ENCODE measurements around the gene ARHGEF19. TPM values are rescaled to one million over a fixed set of nuclear protein-coding genes. Genes with fewer than 3 reads are reported as not detected.
A peak's percentile ranks its signal among the peaks of the same experiment; 100 is the strongest.

ARHGEF19 gene
- total RNA-seq, 1 donor from 2014 or later, result 8.5 TPM

GRCh38 chr1:16158993-16159831, 53.2 kb downstream of the ARHGEF19 start:
- Mint-ChIP-seq H3K27me3 (peaks cover 51% of the 10 kb centered on the region), H3K4me1 (peaks cover 43% of the 10 kb centered on the region), H3K27ac (no peak overlapping the region), H3K9me3 (no peaks in the 10 kb centered on the region), H3K36me3 (ENCODE audit: low read depth) (no peaks in the 10 kb centered on the region), H3K4me3 (no peak overlapping the region)
- intact Hi-C loops (cut with micrococcal nuclease), result no loop called here
- no peak for DNase-seq

- H3K27ac Mint-ChIP-seq, result no peak overlapping the region
Measured at GRCh38 chr1:16158025-16158424, 54.4 kb downstream of the ARHGEF19 start.

GRCh38 chr1:16156848-16157495, 55.5 kb downstream of the ARHGEF19 start:
- H3K4me1 Mint-ChIP-seq, result peaks cover 32% of the 10 kb centered on the region
- no peak for DNase-seq
- no peaks in the 10 kb centered on the region for H3K9me3 Mint-ChIP-seq
- H3K27ac Mint-ChIP-seq, result no peak overlapping the region
- peaks cover 60% of the 10 kb centered on the region for H3K27me3 Mint-ChIP-seq
- intact Hi-C loops (cut with micrococcal nuclease), result no loop called here
- H3K4me3 Mint-ChIP-seq, result no peak overlapping the region
- no peaks in the 10 kb centered on the region for H3K36me3 Mint-ChIP-seq (ENCODE audit: low read depth)

More at GRCh38 chr1:16158025-16158424, 54.4 kb downstream of the ARHGEF19 start:
- H3K4me3 Mint-ChIP-seq, result no peak overlapping the region
- H3K4me1 Mint-ChIP-seq, result peaks cover 38% of the 10 kb centered on the region
- no peaks in the 10 kb centered on the region for H3K36me3 Mint-ChIP-seq (ENCODE audit: low read depth)
- DNase-seq, result peak; percentile 81
- intact Hi-C loops (cut with micrococcal nuclease), result no loop called here
- peaks cover 59% of the 10 kb centered on the region for H3K27me3 Mint-ChIP-seq
- no peaks in the 10 kb centered on the region for H3K9me3 Mint-ChIP-seq

GRCh38 chr1:16155537-16156410, 56.7 kb downstream of the ARHGEF19 start, which contains the start of gene EPHA2:
Gene EPHA2 (minus strand): TSS chr1:16156069. CDS start chr1:16155932, 137 bp downstream.
- Mint-ChIP-seq H3K9me3 (no peaks in the 10 kb centered on the region), H3K27me3 (peaks cover 53% of the 10 kb centered on the region)
- intact Hi-C loops (cut with micrococcal nuclease), result no loop called here

GRCh38 chr1:16153999-16154673, 58.3 kb downstream of the ARHGEF19 start:
- Mint-ChIP-seq H3K9me3 (no peaks in the 10 kb centered on the region), H3K4me1 (peaks cover 29% of the 10 kb centered on the region), H3K36me3 (ENCODE audit: low read depth) (no peaks in the 10 kb centered on the region), H3K27ac (no peak overlapping the region), H3K27me3 (peaks cover 46% of the 10 kb centered on the region), H3K4me3 (peak overlapping the region; percentile 59)
- intact Hi-C loops (cut with micrococcal nuclease), result no loop called here
- DNase-seq, result no peak

More at GRCh38 chr1:16155537-16156410, 56.7 kb downstream of the ARHGEF19 start, which contains the start of gene EPHA2:
- Mint-ChIP-seq H3K36me3 (ENCODE audit: low read depth) (no peaks in the 10 kb centered on the region), H3K4me1 (peaks cover 29% of the 10 kb centered on the region), H3K27ac (no peak within 1 kb of the TSS), H3K4me3 (peak within 1 kb of the TSS; percentile 59)
- DNase-seq, result no peak

- no peak overlapping the region for H3K27ac Mint-ChIP-seq
- intact Hi-C loops (cut with micrococcal nuclease), result no loop called here
- H3K9me3 Mint-ChIP-seq, result no peaks in the 10 kb centered on the region
- H3K27me3 Mint-ChIP-seq, result peaks cover 42% of the 10 kb centered on the region
- H3K4me1 Mint-ChIP-seq, result peaks cover 25% of the 10 kb centered on the region
- no peaks in the 10 kb centered on the region for H3K36me3 Mint-ChIP-seq (ENCODE audit: low read depth)
- DNase-seq, result no peak
- H3K4me3 Mint-ChIP-seq, result no peak overlapping the region
Measured at GRCh38 chr1:16153096-16153998, 59.1 kb downstream of the ARHGEF19 start.

GRCh38 chr1:16152481-16153087, 59.9 kb downstream of the ARHGEF19 start:
- intact Hi-C loops (cut with micrococcal nuclease), result no loop called here
- Mint-ChIP-seq H3K9me3 (no peaks in the 10 kb centered on the region), H3K27ac (no peak overlapping the region), H3K36me3 (ENCODE audit: low read depth) (no peaks in the 10 kb centered on the region), H3K27me3 (peaks cover 35% of the 10 kb centered on the region), H3K4me3 (no peak overlapping the region), H3K4me1 (peaks cover 18% of the 10 kb centered on the region)
- no peak for DNase-seq

GRCh38 chr1:16151995-16152384, 60.5 kb downstream of the ARHGEF19 start:
- peaks cover 30% of the 10 kb centered on the region for H3K27me3 Mint-ChIP-seq
- intact Hi-C loops (cut with micrococcal nuclease), result no loop called here
- no peaks in the 10 kb centered on the region for H3K9me3 Mint-ChIP-seq
- no peak overlapping the region for H3K4me3 Mint-ChIP-seq
- H3K4me1 Mint-ChIP-seq, result peaks cover 12% of the 10 kb centered on the region
- no peaks in the 10 kb centered on the region for H3K36me3 Mint-ChIP-seq (ENCODE audit: low read depth)
- no peak overlapping the region for H3K27ac Mint-ChIP-seq
- DNase-seq, result no peak

GRCh38 chr1:16151196-16151994, 61.1 kb downstream of the ARHGEF19 start:
- peaks cover 27% of the 10 kb centered on the region for H3K27me3 Mint-ChIP-seq
- intact Hi-C loops (cut with micrococcal nuclease), result no loop called here
- H3K36me3 Mint-ChIP-seq (ENCODE audit: low read depth), result no peaks in the 10 kb centered on the region
- DNase-seq, result no peak
- no peak overlapping the region for H3K27ac Mint-ChIP-seq
- H3K4me3 Mint-ChIP-seq, result no peak overlapping the region
- no peaks in the 10 kb centered on the region for H3K9me3 Mint-ChIP-seq
- peaks cover 12% of the 10 kb centered on the region for H3K4me1 Mint-ChIP-seq

GRCh38 chr1:16150508-16150907, 61.9 kb downstream of the ARHGEF19 start:
- DNase-seq, result no peak
- Mint-ChIP-seq H3K27me3 (peaks cover 22% of the 10 kb centered on the region), H3K36me3 (ENCODE audit: low read depth) (no peaks in the 10 kb centered on the region), H3K4me1 (peaks cover 12% of the 10 kb centered on the region), H3K4me3 (no peak overlapping the region), H3K9me3 (no peaks in the 10 kb centered on the region), H3K27ac (no peak overlapping the region)
- intact Hi-C loops (cut with micrococcal nuclease), result no loop called here

- H3K4me1 Mint-ChIP-seq, result peaks cover 10% of the 10 kb centered on the region
Measured at GRCh38 chr1:16149702-16150488, 62.6 kb downstream of the ARHGEF19 start.

More at GRCh38 chr1:16149702-16150488, 62.6 kb downstream of the ARHGEF19 start:
- H3K4me3 Mint-ChIP-seq, result no peak overlapping the region
- no peaks in the 10 kb centered on the region for H3K9me3 Mint-ChIP-seq
- no peak for DNase-seq
- H3K27ac Mint-ChIP-seq, result no peak overlapping the region
- peaks cover 19% of the 10 kb centered on the region for H3K27me3 Mint-ChIP-seq
- intact Hi-C loops (cut with micrococcal nuclease), result no loop called here
- no peaks in the 10 kb centered on the region for H3K36me3 Mint-ChIP-seq (ENCODE audit: low read depth)

Data from activated CD4-positive, alpha-beta T cell treated with anti-CD3 and anti-CD28 coated beads, Interleukin-2, amount 10 ng/mL, durations not matched to agents 24 days and 14 days (primary cell).